Nephron (organoid): ENCODE measurements around the gene UBE2S.

Experiments
- H3K27ac Mint-ChIP-seq, 3 experiments: 2 replicates each; pipeline ENCODE4 v1.8.0; 2020; ENCODE audit warnings: mixed read lengths in 3 of 3, mild to moderate bottlenecking in 2 of 3, moderate library complexity in 1 of 3
- H3K27me3 Mint-ChIP-seq: 2 replicates; pipeline ENCODE4 v1.8.0; 2021; ENCODE audit warnings: low read depth, mild to moderate bottlenecking, moderate library complexity, mixed read lengths
- H3K36me3 Mint-ChIP-seq: 2 replicates; pipeline ENCODE4 v1.8.0; 2020; ENCODE audit warnings: low read depth, mixed read lengths
- H3K4me1 Mint-ChIP-seq: 2 replicates; pipeline ENCODE4 v1.8.0; 2020; ENCODE audit warnings: mixed read lengths
- H3K4me3 Mint-ChIP-seq, 3 experiments: 2 replicates each; pipeline ENCODE4 v1.8.0; 2020; ENCODE audit warnings: mild to moderate bottlenecking in 3 of 3, mixed read lengths in 3 of 3, moderate library complexity in 2 of 3
- H3K9me3 Mint-ChIP-seq: 2 replicates; pipeline ENCODE4 v1.8.0; 2020; ENCODE audit warnings: mixed read lengths
- TF ChIP-seq, protein P1 (sequence below), 3 experiments: fragments of 200-600 bp; sonication (generic); IDR thresholded peaks; one replicate each; pipeline ENCODE4 v1.5.0; 2021; ENCODE audit warnings: antibody characterized with exemption in 3 of 3; ENCODE audit not compliant: unreplicated experiment in 3 of 3

The UBE2S gene

DNA sequence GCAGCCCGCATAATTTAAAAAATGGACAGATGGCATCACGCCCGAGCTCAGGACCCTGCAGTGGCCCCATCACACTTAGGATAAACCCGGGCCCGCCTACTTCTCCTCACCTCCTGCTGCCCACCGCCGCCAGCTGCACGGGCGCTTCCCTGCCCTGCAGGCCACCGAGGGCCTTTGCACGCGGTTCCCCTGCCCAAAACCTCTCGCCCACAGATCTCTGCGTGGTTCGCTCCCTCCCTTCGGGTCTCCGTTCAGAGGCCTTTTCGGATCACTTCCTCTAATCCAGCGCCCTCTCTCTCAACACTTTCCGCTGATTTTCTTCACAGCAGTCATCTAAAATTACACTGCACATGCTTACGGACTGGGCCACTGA, 33.7 kb upstream of the UBE2S start:
- Mint-ChIP-seq H3K27ac (no peak overlapping the region), H3K9me3 (peaks cover 9% of the 10 kb centered on the region), H3K4me1 (peaks cover 22% of the 10 kb centered on the region), H3K27me3 (peaks cover 37% of the 10 kb centered on the region), H3K36me3 (no peaks in the 10 kb centered on the region), H3K4me3 (peak overlapping the region; percentile 4 to 24 (median 8))
- TF ChIP-seq, protein P1, sequence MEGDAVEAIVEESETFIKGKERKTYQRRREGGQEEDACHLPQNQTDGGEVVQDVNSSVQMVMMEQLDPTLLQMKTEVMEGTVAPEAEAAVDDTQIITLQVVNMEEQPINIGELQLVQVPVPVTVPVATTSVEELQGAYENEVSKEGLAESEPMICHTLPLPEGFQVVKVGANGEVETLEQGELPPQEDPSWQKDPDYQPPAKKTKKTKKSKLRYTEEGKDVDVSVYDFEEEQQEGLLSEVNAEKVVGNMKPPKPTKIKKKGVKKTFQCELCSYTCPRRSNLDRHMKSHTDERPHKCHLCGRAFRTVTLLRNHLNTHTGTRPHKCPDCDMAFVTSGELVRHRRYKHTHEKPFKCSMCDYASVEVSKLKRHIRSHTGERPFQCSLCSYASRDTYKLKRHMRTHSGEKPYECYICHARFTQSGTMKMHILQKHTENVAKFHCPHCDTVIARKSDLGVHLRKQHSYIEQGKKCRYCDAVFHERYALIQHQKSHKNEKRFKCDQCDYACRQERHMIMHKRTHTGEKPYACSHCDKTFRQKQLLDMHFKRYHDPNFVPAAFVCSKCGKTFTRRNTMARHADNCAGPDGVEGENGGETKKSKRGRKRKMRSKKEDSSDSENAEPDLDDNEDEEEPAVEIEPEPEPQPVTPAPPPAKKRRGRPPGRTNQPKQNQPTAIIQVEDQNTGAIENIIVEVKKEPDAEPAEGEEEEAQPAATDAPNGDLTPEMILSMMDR (IDR thresholded peaks at IDR 0.05; ENCODE audit: unreplicated experiment in 3 of 3) = no peak

DNA sequence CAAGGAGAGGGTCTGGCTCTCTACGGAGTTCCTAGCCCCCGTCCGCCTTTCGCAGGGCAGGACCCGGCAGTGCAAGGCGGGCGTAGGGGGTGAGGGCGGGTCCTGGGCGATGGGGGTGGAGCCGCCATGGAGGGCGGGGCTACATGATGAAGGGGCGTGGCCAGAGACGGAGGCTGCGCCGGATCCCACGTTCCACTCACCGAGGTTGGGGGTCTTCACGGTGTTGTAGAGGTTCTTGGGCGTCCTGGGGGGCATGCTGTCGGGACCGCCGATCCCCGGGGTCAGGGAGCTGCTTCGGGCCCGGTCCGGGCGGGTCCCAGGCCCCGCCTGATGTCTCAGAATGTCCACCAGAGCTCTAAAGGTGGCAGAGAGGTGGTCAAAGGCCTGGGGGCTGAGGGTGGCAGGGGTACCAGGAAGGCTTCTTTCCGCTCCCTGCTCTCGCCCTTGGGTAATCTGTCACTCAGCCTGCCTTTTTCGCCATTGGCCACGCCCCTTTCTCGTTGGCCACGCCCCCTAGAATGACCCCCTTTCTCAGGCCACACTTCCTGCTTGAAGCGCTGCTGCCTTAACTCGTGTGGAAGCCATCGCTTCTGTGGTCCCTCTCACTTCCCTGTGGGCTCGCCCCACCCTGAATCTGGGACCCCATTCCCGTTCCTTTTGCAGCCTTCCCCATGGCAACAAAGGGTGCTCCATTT, 33.0 kb upstream of the UBE2S start:
- Mint-ChIP-seq H3K27me3 (peaks cover 37% of the 10 kb centered on the region), H3K36me3 (no peaks in the 10 kb centered on the region), H3K9me3 (peaks cover 9% of the 10 kb centered on the region), H3K4me1 (peaks cover 22% of the 10 kb centered on the region), H3K4me3 (peak overlapping the region in 1 of 3 experiments; percentile 47), H3K27ac (no peak overlapping the region)
- TF ChIP-seq, protein P1 (IDR thresholded peaks at IDR 0.05; ENCODE audit: unreplicated experiment in 3 of 3) = no peak

DNA sequence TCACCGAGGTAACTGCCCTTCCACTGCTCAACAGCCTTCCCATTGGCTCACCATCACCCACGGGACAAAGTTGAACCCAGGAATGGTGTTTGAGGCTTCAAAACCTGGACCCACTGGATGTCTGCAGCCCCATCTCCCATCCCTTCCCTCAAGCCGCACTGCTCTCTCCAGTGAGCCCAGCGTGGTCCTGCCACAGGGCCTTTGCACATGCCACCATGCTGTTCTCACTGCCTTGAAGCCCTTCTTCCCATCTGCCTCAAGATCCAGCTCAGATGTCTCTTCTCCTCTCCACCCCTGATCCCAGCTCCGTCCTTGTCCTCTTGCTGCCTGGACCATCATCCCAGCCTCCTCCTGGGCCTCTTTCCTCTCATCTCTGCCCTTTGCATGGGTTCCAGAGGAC, 31.5 kb upstream of the UBE2S start:
- Mint-ChIP-seq H3K36me3 (no peaks in the 10 kb centered on the region), H3K4me1 (peaks cover 22% of the 10 kb centered on the region), H3K27ac (no peak overlapping the region), H3K4me3 (no peak overlapping the region), H3K27me3 (peaks cover 37% of the 10 kb centered on the region), H3K9me3 (peaks cover 9% of the 10 kb centered on the region)
- TF ChIP-seq, protein P1 (IDR thresholded peaks at IDR 0.05; ENCODE audit: unreplicated experiment in 3 of 3) = no peak

DNA sequence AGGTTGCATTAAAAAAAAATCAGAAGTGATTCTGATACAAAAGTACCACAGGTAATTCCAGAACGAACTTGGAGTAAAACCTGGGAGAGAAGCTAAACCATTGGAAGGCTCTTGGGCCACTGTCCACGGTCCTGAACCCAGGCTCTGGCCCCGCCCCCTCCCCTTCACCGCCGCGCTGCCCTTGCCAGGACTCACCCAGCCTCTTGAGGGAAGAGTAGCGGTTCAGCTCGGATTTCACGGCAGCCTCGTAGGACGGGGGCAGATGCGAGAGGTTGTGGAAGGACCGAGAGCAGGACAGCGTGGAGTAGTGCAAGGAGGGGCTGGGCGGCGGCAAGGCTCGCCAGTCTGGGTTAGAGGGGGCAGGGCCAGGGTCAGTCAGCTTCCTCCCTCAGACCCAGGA, 29.8 kb upstream of the UBE2S start:
- Mint-ChIP-seq H3K4me1 (peaks cover 15% of the 10 kb centered on the region), H3K4me3 (peak overlapping the region in 1 of 3 experiments; percentile 3), H3K27me3 (peaks cover 37% of the 10 kb centered on the region), H3K36me3 (no peaks in the 10 kb centered on the region), H3K27ac (no peak overlapping the region), H3K9me3 (peaks cover 9% of the 10 kb centered on the region)
- TF ChIP-seq, protein P1 (IDR thresholded peaks at IDR 0.05; ENCODE audit: unreplicated experiment in 3 of 3) = no peak

DNA sequence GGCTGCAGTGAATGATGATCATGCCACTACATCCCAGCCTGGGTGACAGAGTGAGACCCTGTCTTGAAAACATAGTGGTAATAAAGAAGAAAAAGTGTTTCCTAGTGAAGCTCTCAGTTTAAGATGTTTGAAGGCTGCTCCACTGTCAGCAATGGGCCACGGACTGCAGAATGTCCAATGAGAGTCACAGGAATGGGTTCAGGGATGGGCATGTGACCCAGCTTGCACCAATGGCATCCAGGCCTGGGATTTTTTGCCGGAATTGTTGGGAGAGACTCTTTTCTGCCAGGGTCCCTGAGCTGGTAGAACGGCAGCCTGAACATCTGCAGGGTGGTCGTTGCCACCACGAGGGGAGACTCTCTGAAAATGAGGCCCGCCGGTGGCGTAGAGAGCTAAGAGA, 29.3 kb upstream of the UBE2S start:
- no peak overlapping the region for H3K4me3 Mint-ChIP-seq
- H3K4me1 Mint-ChIP-seq = peaks cover 15% of the 10 kb centered on the region
- TF ChIP-seq, protein P1 (IDR thresholded peaks at IDR 0.05; ENCODE audit: unreplicated experiment in 3 of 3) = no peak
- H3K27me3 Mint-ChIP-seq = peaks cover 37% of the 10 kb centered on the region
- H3K9me3 Mint-ChIP-seq = peaks cover 9% of the 10 kb centered on the region
- no peaks in the 10 kb centered on the region for H3K36me3 Mint-ChIP-seq
- no peak overlapping the region for H3K27ac Mint-ChIP-seq

DNA sequence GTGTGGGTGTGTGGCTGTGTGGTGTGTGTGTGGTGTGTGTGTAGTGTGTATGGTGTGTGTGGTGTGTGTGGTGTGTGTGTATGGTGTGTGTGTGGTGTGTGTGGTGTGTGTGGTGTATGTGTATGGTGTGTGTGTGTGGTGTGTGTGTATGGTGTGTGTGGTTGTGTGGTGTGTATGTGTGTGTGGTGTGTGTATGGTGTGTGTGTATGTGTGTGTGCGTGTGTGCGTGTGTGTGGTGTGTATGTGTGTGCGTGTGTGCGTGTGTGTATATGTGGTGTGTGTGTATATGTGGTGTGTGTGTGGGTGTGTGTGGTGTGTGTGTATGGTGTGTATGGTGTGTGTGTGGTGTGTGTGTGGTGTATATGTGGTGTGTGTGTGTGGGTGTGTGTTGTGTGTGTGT, 27.4 kb upstream of the UBE2S start:
- H3K27me3 Mint-ChIP-seq = peaks cover 38% of the 10 kb centered on the region
- H3K4me3 Mint-ChIP-seq = no peak overlapping the region
- H3K36me3 Mint-ChIP-seq = no peaks in the 10 kb centered on the region
- TF ChIP-seq, protein P1 (IDR thresholded peaks at IDR 0.05; ENCODE audit: unreplicated experiment in 3 of 3) = no peak
- peaks cover 5% of the 10 kb centered on the region for H3K4me1 Mint-ChIP-seq
- H3K9me3 Mint-ChIP-seq = peaks cover 3% of the 10 kb centered on the region
- H3K27ac Mint-ChIP-seq = no peak overlapping the region
